AG08396 (cell line): ENCODE results near the gene IRF8.
"Not testable (repeated sequence)": the region's sequence is repeated elsewhere in the genome, so short reads cannot be mapped to it uniquely, and the experiment has no call there.

Experiments
- DNase-seq: peaks from one replicate; pipeline ENCODE4 v3.0.0; 2012; ENCODE audit warnings: low spot score, mixed read lengths

The IRF8 gene

DNA sequence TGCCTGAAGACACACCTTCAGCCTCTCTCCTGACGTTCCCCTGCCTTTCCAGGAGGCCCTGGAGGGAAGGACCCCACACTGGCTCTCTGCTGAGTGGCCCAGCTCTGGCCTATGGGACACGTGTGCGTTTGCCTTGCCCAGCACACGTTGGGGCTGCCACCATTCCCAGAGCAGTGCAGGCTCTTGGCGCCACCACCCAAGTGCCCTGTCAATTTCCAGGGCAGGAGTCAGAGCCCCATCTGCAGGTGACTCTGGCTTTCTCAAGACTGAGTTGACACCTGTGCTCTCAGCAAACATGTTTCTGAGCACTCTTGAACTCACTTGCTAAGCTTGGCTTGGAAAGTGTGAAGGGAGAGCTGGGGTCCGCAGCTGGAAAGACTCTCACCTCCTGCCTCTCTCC, 4.7 kb upstream of the IRF8 start:
- DNase-seq: no peak

- no peak for DNase-seq
These were observed 1.6 kb upstream of the IRF8 start for GRCh38 chr16:85897382-85897781.

DNA sequence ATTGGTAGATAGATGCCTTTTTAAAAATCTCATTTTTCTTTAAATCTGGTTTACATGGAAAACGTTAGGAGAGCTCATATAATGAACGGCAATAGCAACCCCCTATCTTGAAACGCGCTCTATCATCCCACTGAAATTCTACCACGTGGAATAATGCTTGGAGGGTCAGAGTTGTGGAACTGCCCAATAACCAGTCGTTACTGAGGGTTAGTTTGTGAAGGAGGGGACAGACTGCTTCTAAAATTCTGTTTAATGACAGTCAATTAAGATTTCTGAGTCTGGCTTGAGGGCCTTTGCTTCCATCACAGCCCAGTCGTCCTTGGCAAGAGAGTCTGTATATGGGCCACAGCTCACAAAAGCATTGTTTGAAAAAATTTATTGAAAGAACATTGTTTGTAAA, 482 bp downstream of the IRF8 start:
- DNase-seq: no peak

DNA sequence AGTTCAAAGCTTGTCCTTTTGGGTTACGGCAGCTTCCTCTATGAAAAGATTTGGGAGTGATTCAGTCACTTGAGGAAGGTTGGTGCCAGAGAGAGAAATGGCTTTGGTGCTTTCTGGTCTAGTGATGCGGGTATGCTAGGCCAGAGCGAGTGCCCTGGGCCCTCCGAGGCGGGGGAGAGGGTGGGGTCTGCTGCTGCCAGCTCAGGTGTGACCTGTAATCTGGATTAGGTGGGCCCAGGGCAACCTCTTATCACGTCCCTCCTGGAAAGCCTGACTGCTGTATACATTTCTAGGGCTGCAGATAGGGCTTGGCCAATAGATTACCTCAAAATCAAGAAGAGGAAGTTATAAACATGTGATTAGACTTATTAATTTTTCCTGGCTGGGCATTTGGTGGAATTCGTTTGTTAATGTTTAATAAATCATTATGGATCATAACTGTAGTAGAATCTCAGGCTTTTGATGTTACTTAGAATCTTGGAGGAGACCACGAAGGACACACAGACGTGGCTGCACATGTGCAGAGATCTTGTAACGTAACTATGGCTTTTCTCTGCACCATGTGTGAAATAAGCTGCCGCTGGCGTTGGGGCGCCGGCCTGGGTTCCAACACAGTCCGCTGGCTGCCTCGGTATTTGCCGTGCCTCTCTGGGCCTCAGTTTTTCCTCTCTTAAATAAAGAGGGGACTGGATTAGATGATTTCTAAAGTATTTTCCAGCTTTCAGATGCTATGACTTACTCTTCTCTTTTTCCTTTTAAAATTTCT, 1.2 kb downstream of the IRF8 start:
- DNase-seq: no peak

- DNase-seq: no peak
These were observed 2.1 kb downstream of the IRF8 start for GRCh38 chr16:85901110-85901509.

DNA sequence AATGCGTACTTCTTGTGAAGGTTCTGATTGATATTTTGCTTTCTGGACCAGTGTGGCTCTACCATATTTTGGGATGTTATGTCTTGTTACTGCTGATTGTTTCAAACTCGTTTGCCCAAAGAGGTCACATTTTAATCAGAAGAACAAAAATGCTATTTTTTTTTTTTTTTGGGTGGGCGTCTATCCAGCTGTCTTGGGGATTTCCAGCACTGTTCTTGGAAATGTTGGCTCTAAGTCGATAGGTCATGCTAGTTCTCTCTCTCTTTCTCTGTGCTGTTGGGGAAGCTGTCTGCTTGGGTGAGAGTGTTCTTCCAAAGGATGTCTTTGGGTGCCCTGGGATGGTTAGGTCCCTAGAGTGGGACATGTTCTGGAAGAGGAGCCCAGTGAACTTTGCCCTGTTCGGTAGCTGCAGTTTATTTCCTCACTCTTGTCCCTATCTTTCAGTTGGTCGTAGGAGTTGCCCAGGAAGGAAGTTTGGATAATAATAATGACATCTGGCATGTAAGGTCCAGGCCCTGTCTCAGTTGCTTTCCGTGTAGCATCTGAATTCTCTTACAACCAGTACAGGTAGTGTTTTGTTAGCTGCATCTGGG, 2.9 kb downstream of the IRF8 start:
- no peak for DNase-seq

DNA sequence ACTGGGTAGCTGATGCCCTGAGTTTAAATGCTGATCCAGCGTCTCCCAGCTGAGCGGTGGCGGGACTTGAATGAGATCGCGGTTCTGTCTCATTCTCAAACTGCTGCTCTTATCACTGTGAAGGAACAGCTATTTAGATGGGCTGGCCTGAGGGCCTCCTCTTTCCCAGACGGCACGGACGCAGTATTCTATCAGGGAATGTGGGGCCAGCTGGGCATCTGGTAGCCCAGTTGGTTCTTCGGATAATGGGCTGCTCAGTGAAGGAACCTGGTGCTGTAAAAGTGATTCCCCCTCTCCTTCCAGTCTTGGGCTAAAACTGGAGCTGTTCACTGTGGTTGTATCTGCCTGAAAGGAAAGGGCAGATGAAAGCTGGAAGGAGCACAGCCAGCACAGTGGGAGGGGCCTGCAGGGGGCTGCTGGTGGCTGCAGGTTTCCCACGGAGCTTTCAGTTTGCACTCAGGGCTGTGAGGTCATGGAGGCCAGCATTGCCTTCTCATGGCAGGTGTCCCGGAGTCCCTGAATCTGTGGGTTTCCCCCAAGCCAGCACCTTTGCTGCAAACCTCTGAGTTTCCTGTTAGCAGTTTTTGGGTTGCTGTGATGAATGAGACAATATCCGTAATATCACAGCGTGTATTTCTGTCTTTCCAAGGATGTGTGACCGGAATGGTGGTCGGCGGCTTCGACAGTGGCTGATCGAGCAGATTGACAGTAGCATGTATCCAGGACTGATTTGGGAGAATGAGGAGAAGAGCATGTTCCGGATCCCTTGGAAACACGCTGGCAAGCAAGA, 3.6 kb downstream of the IRF8 start:
- DNase-seq: no peak

DNA sequence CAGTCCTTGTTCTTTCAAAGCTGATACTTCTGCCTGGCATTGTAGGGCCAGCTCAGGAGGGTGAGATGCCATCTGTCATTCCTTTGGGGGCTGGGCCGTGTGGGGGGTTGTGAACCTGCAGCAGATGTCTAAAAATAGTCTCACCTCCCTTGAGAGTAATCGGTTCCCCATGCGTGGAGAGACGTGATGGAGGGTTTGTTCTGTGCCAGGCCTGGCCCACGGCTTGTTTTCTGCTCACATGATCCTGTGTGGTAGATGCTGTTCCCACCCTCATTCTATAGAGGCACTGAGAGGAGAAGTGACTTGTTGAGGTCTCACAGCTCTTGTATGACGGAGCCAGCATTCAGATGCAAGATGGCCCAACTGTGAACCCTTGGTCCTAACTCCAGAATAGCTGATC, 4.6 kb downstream of the IRF8 start:
- DNase-seq: no peak

- no peak for DNase-seq
These were observed 6.4 kb downstream of the IRF8 start for GRCh38 chr16:85905110-85906095.

- DNase-seq: no peak
These were observed 7.4 kb downstream of the IRF8 start for GRCh38 chr16:85906349-85906748.

DNA sequence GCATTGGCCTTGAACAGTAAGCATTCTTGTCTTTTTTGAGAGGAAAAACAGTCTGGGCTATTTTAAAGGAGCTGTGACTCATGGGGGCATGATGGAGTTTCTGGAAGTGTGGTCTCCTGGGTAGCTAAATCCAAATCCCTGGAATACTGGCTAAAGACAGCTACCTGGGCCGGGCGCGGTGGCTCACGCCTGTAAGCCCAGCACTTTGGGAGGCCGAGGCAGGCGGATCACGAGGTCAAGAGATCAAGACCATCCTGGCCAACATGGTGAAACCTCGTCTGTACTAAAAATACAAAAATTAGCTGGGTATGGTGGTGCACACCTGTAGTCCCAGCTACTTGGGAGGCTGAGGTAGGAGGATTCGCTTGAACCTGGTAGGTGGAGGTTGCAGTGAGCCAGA, 8.3 kb downstream of the IRF8 start:
- not testable (repeated sequence) for DNase-seq

- DNase-seq: no peak
These were observed 9.5 kb downstream of the IRF8 start for GRCh38 chr16:85908444-85908843.

GRCh38 chr16:85908889-85909589, 10.1 kb downstream of the IRF8 start:
- DNase-seq: no peak

DNA sequence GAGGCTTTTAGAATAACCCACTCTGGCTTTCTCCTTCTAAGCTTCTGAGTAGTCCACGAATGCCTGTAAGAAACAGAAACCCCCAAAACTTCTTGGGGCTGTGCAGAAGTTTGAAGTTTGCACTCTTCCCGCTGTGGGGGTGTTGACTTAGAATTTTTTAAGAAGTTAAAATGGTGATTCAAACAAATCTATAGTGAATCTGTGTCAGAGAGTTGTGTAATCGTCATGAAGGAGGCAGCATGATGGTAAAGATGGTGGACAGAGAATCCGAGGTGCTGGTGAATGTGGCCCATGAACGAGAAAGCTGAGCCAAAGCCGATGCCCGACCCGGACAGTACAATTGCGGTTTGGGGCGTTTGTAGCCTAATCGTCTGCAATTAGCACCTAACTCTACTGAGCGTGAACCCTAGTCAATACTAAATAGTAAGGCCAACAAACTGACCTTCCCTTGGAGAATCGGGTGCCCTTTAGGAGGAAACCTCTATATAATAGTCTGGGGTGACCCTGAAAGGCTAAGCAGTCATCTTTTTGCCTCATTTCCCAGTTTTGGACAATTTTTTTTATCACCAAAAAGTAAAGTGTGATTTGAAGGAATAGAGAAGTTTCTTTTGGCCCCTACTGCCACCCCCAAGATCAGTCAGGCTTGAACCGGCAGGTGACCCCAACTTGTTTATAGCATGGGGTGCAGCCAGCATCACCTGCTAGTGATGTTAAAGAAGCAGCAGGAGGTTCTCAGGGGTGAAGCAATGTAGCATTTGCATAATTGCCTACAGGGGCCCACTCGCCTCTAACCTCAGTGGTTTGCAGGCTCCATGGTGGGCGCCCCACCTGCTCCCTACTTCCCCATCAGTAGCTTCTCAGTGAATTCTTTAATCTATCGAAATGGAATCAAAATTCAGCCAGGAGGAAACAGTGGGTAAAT, 11.2 kb downstream of the IRF8 start:
- DNase-seq: no peak

- DNase-seq: no peak
These were observed 11.9 kb downstream of the IRF8 start for GRCh38 chr16:85910854-85911247.

DNA sequence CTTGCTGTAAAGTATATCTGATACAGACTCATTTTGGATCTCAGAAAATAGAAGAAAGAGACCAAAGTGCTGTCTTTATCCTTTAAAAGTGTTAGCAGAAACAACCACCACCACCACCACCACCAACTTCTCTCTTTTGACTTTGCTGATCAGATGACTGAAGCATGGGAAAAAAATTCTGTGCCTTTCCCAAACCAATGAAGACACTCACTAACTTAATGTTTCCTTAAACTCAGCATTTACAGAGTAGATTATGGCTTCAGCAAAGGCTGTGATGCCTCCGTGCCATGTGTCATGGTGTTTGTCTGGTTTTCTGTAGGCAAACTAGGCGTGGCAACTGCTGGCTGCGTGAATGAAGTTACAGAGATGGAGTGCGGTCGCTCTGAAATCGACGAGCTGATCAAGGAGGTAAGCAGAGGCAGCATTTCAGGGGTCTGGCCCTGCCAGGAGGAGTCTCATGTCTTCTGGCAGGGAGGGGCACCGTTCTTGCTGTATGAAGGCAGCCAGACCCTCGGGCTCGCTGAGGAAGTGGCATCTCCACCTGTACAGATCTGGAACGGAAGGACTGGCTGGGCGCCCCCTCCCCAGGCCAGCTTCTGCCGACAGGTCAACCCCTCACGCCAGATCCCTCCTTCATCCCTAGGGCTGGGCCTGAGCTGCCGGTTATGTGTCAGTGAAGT, 12.4 kb downstream of the IRF8 start:
- DNase-seq: no peak

DNA sequence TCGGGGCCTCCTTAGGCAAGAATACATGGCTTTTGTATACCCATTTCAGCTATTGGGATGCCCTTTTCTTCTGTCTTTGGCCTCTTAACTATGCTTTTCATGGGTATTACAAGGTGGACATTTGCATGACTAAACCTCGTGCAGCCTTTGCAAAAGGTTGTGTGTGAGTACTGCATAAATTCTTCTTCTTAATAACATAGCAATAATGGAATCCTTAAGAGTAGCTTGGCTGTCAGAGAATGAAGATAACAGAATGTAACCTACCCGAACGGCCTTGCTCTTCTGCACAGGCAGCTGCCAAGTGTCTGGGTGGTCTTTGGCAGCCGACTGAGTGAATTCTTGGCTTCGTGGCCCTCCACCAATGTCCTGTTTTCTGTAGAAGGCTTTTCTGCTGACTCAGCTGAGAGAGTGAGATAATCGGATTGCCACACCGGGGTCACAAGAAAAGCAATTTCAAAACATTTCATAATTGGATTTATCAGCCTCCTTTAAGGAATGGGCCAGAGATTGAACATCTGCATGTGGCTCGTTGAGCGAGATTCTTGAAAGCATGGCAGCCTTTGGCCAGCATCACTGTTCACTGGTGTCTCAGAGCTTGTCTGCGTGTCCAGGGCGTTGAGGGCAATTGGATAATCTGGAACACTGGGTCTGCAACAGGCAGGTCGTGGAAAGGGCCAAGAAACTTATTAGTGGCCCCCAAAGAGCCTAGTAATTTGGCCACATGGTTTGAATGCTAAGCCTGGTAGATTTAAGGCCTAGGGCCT, 13.4 kb downstream of the IRF8 start:
- no peak for DNase-seq

DNA sequence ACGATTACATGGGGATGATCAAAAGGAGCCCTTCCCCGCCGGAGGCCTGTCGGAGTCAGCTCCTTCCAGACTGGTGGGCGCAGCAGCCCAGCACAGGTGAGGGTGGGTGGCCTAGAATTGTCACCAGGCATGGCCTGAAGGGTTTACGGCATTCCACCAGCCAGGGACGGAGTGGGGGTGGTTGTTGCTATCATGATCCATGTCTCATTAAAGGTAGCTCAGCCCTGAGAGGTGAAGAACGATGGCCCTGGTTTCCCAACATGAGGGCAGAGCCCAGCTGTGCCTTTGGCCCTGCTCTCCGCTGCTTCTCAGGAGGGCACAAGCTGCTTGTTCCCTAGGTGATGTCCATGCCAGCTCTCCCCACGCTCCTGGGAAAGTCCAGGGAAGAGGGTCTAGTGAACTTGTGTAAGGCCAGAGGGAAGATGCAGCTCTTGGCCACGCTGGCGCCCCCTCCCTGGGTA, 14.2 kb downstream of the IRF8 start:
- no peak for DNase-seq
